ENCODE results near the gene ADAP1. TPM values are rescaled to one million over a fixed set of nuclear protein-coding genes. Genes with fewer than 3 reads are reported as not detected.

ADAP1 gene
- total and polyA plus RNA-seq, 8 donors, result 2.2 to 169 (median 22.6) TPM

DNA sequence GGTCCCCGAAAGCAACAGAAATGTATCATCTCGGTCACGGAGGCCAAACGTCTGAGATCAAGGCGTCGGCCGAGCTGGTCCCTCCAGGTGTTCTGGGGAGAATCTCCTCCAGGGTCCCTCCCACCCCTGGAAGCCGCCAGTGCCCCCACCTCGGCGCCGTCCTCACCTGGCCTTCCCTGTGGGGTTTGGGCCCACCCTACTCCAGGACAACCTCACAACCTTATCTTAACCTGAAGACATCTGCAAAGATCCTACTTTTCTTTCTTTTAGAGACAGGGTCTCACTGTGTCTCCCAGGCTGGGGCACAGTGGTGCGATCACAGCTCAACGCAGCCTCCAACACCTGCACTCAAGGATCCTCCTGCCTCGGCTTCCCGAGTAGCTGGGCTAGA lies 33.4 kb downstream of the ADAP1 start:
- peaks cover 0 to 14% (median 9%) of the 10 kb centered on the region in 4 donors for H3K36me3 ChIP-seq
- no peak overlapping the region for H3K4me3 ChIP-seq
- H3K27ac ChIP-seq, result no peak overlapping the region
- WGBS, 5 donors, result 87 to 95% (median 94%) methylated on average over 11 to 15 of the region's 15 CpGs
- H3K4me1 ChIP-seq, result peaks cover 6 to 53% (median 44%) of the 10 kb centered on the region in 4 donors
- no peaks in the 10 kb centered on the region for H3K9me3 ChIP-seq
- intact Hi-C loops (cut with DNase I; ENCODE audit: low total_unique reads), result no loop called here
- DNase-seq, result peak in 1 of 2 donors; percentile 17
- TF ChIP-seq EP300 (IDR thresholded peaks at IDR 0.05), result no peak
- no peak for TF ChIP-seq POLR2AphosphoS5 (IDR thresholded peaks at IDR 0.05)
- TF ChIP-seq, protein P1, sequence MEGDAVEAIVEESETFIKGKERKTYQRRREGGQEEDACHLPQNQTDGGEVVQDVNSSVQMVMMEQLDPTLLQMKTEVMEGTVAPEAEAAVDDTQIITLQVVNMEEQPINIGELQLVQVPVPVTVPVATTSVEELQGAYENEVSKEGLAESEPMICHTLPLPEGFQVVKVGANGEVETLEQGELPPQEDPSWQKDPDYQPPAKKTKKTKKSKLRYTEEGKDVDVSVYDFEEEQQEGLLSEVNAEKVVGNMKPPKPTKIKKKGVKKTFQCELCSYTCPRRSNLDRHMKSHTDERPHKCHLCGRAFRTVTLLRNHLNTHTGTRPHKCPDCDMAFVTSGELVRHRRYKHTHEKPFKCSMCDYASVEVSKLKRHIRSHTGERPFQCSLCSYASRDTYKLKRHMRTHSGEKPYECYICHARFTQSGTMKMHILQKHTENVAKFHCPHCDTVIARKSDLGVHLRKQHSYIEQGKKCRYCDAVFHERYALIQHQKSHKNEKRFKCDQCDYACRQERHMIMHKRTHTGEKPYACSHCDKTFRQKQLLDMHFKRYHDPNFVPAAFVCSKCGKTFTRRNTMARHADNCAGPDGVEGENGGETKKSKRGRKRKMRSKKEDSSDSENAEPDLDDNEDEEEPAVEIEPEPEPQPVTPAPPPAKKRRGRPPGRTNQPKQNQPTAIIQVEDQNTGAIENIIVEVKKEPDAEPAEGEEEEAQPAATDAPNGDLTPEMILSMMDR (IDR thresholded peaks at IDR 0.05), result no peak
- TF ChIP-seq POLR2A (IDR thresholded peaks at IDR 0.05), result no peak
- H3K27me3 ChIP-seq, result no peaks in the 10 kb centered on the region

GRCh38 chr7:920351-921070 lies 34.0 kb downstream of the ADAP1 start:
- Histone ChIP-seq H3K36me3 (peaks cover 0 to 14% (median 9%) of the 10 kb centered on the region in 4 donors), H3K27me3 (no peaks in the 10 kb centered on the region), H3K9me3 (no peaks in the 10 kb centered on the region), H3K27ac (no peak overlapping the region), H3K4me3 (no peak overlapping the region), H3K4me1 (peaks cover 4 to 53% (median 39%) of the 10 kb centered on the region in 4 donors)
- no peak for TF ChIP-seq POLR2A (IDR thresholded peaks at IDR 0.05)
- no peak for TF ChIP-seq POLR2AphosphoS5 (IDR thresholded peaks at IDR 0.05)
- no peak for TF ChIP-seq EP300 (IDR thresholded peaks at IDR 0.05)
- TF ChIP-seq, protein P1 (IDR thresholded peaks at IDR 0.05), result no peak
- intact Hi-C loops (cut with DNase I; ENCODE audit: low total_unique reads), result no loop called here
- peak in 1 of 2 donors; percentile 23 for DNase-seq
- WGBS, 5 donors, result 55 to 81% (median 76%) methylated on average over 25 to 40 of the region's 40 CpGs

GRCh38 chr7:919924-920341 lies 34.5 kb downstream of the ADAP1 start:
- H3K36me3 ChIP-seq, result peaks cover 0 to 14% (median 9%) of the 10 kb centered on the region in 4 donors
- H3K4me1 ChIP-seq, result peaks cover 4 to 51% (median 36%) of the 10 kb centered on the region in 4 donors
- no peaks in the 10 kb centered on the region for H3K9me3 ChIP-seq
- TF ChIP-seq POLR2A (IDR thresholded peaks at IDR 0.05) (no peak), POLR2AphosphoS5 (IDR thresholded peaks at IDR 0.05) (no peak), EP300 (IDR thresholded peaks at IDR 0.05) (no peak)
- TF ChIP-seq, protein P1 (IDR thresholded peaks at IDR 0.05), result no peak
- H3K27me3 ChIP-seq, result no peaks in the 10 kb centered on the region
- H3K27ac ChIP-seq, result no peak overlapping the region
- WGBS, 5 donors, result 73 to 89% (median 85%) methylated on average over 20 to 26 of the region's 26 CpGs
- DNase-seq, result peak in 1 of 2 donors; percentile 24
- no peak overlapping the region for H3K4me3 ChIP-seq
- intact Hi-C loops (cut with DNase I; ENCODE audit: low total_unique reads), result no loop called here

GRCh38 chr7:919114-919442 lies 35.4 kb downstream of the ADAP1 start:
- H3K36me3 ChIP-seq, result peaks cover 0 to 14% (median 9%) of the 10 kb centered on the region in 4 donors
- WGBS, 5 donors, result 89 to 94% (median 90%) methylated on average over 8 to 13 of the region's 13 CpGs

More at GRCh38 chr7:919114-919442, 35.4 kb downstream of the ADAP1 start:
- no peak for DNase-seq
- H3K27ac ChIP-seq, result no peak overlapping the region
- peaks cover 4 to 52% (median 38%) of the 10 kb centered on the region in 4 donors for H3K4me1 ChIP-seq
- TF ChIP-seq, protein P1 (IDR thresholded peaks at IDR 0.05), result no peak
- TF ChIP-seq EP300 (IDR thresholded peaks at IDR 0.05), result no peak
- TF ChIP-seq POLR2AphosphoS5 (IDR thresholded peaks at IDR 0.05), result no peak
- no peak for TF ChIP-seq POLR2A (IDR thresholded peaks at IDR 0.05)
- intact Hi-C loops (cut with DNase I; ENCODE audit: low total_unique reads), result no loop called here
- H3K9me3 ChIP-seq, result no peaks in the 10 kb centered on the region
- H3K27me3 ChIP-seq, result no peaks in the 10 kb centered on the region
- no peak overlapping the region for H3K4me3 ChIP-seq
